GM12878 (cell line): ENCODE results near the gene PNMA6F. TPM values are rescaled to one million over a fixed set of nuclear protein-coding genes. Genes with fewer than 3 reads are reported as not detected.

Source experiments
- ATAC-seq: fragments of 200-7000 bp; cut with Tn5 transposase; 3 replicates; pipeline ENCODE4 v1.9.1; 2020; ENCODE audit warnings: mild to moderate bottlenecking, moderate library complexity
- BruUV-seq: library from RNA; stranded (reverse); fragments of 400-500 nt; replicated peaks from 2 replicates; lab custom pipeline; 2021; lab: Mats Ljungman, UMichigan
- CTCF ChIA-PET: fragments of 300-600 bp; sonication (Branson Sonifier 250); formaldehyde crosslinking; extraction: SDS; loops from one replicate; lab custom pipeline; 2021; ENCODE audit warnings: inconsistent platforms; lab: Yijun Ruan, JAX
- POLR2A ChIA-PET: fragments of 350-600 bp; formaldehyde crosslinking; extraction: SDS; loops from one replicate; lab custom pipeline; 2021; ENCODE audit warnings: inconsistent platforms; lab: Charles Lee
- RAD21 ChIA-PET: fragments of 300-600 bp; sonication (Branson Sonifier 250); formaldehyde crosslinking; loops from one replicate; lab custom pipeline; 2023; ENCODE audit warnings: antibody characterized with exemption; ENCODE audit not compliant: unreplicated experiment; lab: Charles Lee
- SMC1A ChIA-PET: fragments of 300-600 bp; sonication (Branson Sonifier 250); formaldehyde crosslinking; loops from one replicate; lab custom pipeline; 2023; ENCODE audit not compliant: unreplicated experiment, uncharacterized antibody; lab: Charles Lee
- DNase-seq: peaks from one replicate; pipeline ENCODE4 v3.0.0-alpha.2; 2011; ENCODE audit warnings: low read depth, low spot score
- FAIRE-seq: peaks from 3 replicates; lab custom pipeline; 2011; peaks lifted over from hg19 to GRCh38; lab: Jason Lieb, UNC
- H2AFZ ChIP-seq: 2 replicates; pipeline ENCODE4 v1.6.0; 2011; ENCODE audit warnings: low read depth, low read length, control low read depth; ENCODE audit not compliant: control insufficient read depth
- H3K27ac ChIP-seq: 2 replicates; pipeline ENCODE4 v1.5.1; 2011; ENCODE audit warnings: control low read depth; ENCODE audit not compliant: control insufficient read depth, insufficient read depth
- H3K27me3 ChIP-seq, 2 experiments: replicated peaks in 1 of 2; 2 replicates each; pipeline versions ENCODE4 v1.6.0 to v1.6.1; 2011; ENCODE audit warnings: low read length in 1 of 2; ENCODE audit not compliant: control insufficient read depth in 2 of 2, insufficient read depth in 2 of 2
- H3K36me3 ChIP-seq, 2 experiments: 2 replicates each; pipeline ENCODE4 v1.5.1; 2011; ENCODE audit warnings: low read length in 1 of 2; ENCODE audit not compliant: control insufficient read depth in 2 of 2, insufficient read depth in 2 of 2
- H3K4me1 ChIP-seq: 2 replicates; pipeline ENCODE4 v1.6.1; 2011; ENCODE audit warnings: mild to moderate bottlenecking, low read length, moderate library complexity, mixed read lengths; ENCODE audit not compliant: control insufficient read depth, insufficient read depth
- H3K4me2 ChIP-seq: 2 replicates; pipeline ENCODE4 v1.6.0; 2011; ENCODE audit warnings: control low read depth; ENCODE audit not compliant: control insufficient read depth, insufficient read depth
- H3K4me3 ChIP-seq: fragments of 200-600 bp; sonication (generic); 2 replicates; pipeline ENCODE4 v1.5.1; 2016
- H3K79me2 ChIP-seq: 2 replicates; pipeline ENCODE4 v1.6.0; 2011; ENCODE audit warnings: low read length; ENCODE audit not compliant: control insufficient read depth, insufficient read depth
- H3K9ac ChIP-seq: 2 replicates; pipeline ENCODE4 v1.8.0; 2011; ENCODE audit warnings: low read length, control low read depth, mixed read lengths; ENCODE audit not compliant: control insufficient read depth, insufficient read depth
- H3K9me3 ChIP-seq: replicated peaks from 3 replicates; pipeline ENCODE4 v1.5.1; 2011; ENCODE audit warnings: mild to moderate bottlenecking, low read length; ENCODE audit not compliant: control insufficient read depth, insufficient read depth
- H4K20me1 ChIP-seq: 2 replicates; pipeline ENCODE4 v1.6.0; 2011; ENCODE audit not compliant: control insufficient read depth, insufficient read depth
- ASH2L ChIP-seq: fragments of 300-600, 200-600 bp; sonication (generic); IDR thresholded peaks from 2 replicates; pipeline ENCODE4 v1.6.1; 2017; ENCODE audit warnings: low read depth, mild to moderate bottlenecking, borderline replicate concordance
- CBX5 ChIP-seq: sonication (generic); IDR thresholded peaks from 2 replicates; pipeline ENCODE4 v1.6.1; 2016; ENCODE audit warnings: low read depth, moderate library complexity, mild to moderate bottlenecking, inconsistent platforms
- DPF2 ChIP-seq: fragments of 450-650 bp; IDR thresholded peaks from 2 replicates; pipeline ENCODE4 v1.6.1; 2017; ENCODE audit warnings: mild to moderate bottlenecking
- HDGF ChIP-seq: fragments of 450-650 bp; IDR thresholded peaks from 2 replicates; pipeline ENCODE4 v1.6.1; 2016; ENCODE audit warnings: antibody characterized with exemption
- MTA2 ChIP-seq: fragments of 450-650 bp; IDR thresholded peaks from 2 replicates; pipeline ENCODE4 v1.6.1; 2016; ENCODE audit warnings: low read depth, mild to moderate bottlenecking, moderate library complexity
- MXI1 ChIP-seq: fragments of 150-350 bp; IDR thresholded peaks from 2 replicates; pipeline ENCODE4 v1.6.1; 2011; ENCODE audit warnings: low read depth, mild to moderate bottlenecking, inconsistent platforms, low read length, improper control_type of control experiment
- PAX5 ChIP-seq: IDR thresholded peaks from 2 replicates; pipeline ENCODE4 v1.6.1; 2011; ENCODE audit warnings: low read depth, low read length, borderline replicate concordance
- RAD51 ChIP-seq: fragments of 450-650 bp; IDR thresholded peaks from 2 replicates; pipeline ENCODE4 v1.6.1; 2016; ENCODE audit warnings: moderate library complexity, mild to moderate bottlenecking, inconsistent platforms
- SREBF1 ChIP-seq: IDR thresholded peaks from 2 replicates; pipeline ENCODE4 v1.6.1; 2012; ENCODE audit warnings: mild to moderate bottlenecking, low read length
- ZBED1 ChIP-seq: IDR thresholded peaks from 2 replicates; pipeline ENCODE4 v1.6.1; 2016; ENCODE audit warnings: borderline replicate concordance
- ZNF384 ChIP-seq: IDR thresholded peaks from 2 replicates; pipeline ENCODE4 v1.6.1; 2012; ENCODE audit warnings: low read depth, mild to moderate bottlenecking, low read length, improper control_type of control experiment, borderline replicate concordance
- ZSCAN29 ChIP-seq: fragments of 450-650 bp; IDR thresholded peaks from 2 replicates; pipeline ENCODE4 v1.6.1; 2017; ENCODE audit warnings: mild to moderate bottlenecking, moderate library complexity
- WGBS: methylation state at CpG from one replicate; pipeline ENCODE4 v1.1.6; 2016; ENCODE audit warnings: low lambda C conversion rate; ENCODE audit not compliant: insufficient replicate concordance, insufficient coverage; ENCODE audit errors: missing lambda C conversion rate; 5-methylcytosine and 5-hydroxymethylcytosine counted together
- in situ Hi-C: fragments of 300-500 bp; cut with MboI; formaldehyde crosslinking; loops from 9 replicates; pipeline ENCODE4 v1.14.3; 2018; ENCODE audit warnings: mixed read lengths
- intact Hi-C: fragments of 100-400 bp; cut with micrococcal nuclease; formaldehyde crosslinking; loops from one replicate; pipeline ENCODE4 v1.14.2; 2022; ENCODE audit not compliant: unreplicated experiment
- polyA plus RNA-seq, 11 experiments: library from polyadenylated mRNA; depleted of rRNA in 4 of 11; unstranded in 6 of 11; stranded (reverse) in 5 of 11; fragments of >200 nt; fragmentation: Nextera tagmentation in 4 of 11; fragmentation: Illumina TruSeq in 1 of 11; extraction: Ambion mirVana in 4 of 11; extraction: Trizol in 1 of 11; gene quantifications; 1 replicate in 1 of 11; 2 replicates in 10 of 11; pipeline versions ENCODE4 v1.2.1 to v1.2.3, GENCODE V29; 2011 to 2016; ENCODE audit warnings: inconsistent platforms in 2 of 11, missing spikeins in 2 of 11, low read depth in 1 of 11
- total RNA-seq, 4 experiments: library from RNA; depleted of rRNA in 3 of 4; stranded (reverse); fragments of >200 nt in 3 of 4; fragmentation: Illumina TruSeq in 1 of 4; extraction: Trizol in 1 of 4; gene quantifications; 2 replicates each; pipeline versions ENCODE4 v1.2.1 to v1.2.3, GENCODE V29; 2013 to 2021
- TF ChIP-seq, protein P1 (sequence below): fragments of 450-650 bp; IDR thresholded peaks from 2 replicates; pipeline ENCODE4 v1.6.1; 2017; ENCODE audit warnings: mild to moderate bottlenecking, low read depth, inconsistent platforms; ENCODE audit not compliant: poor library complexity, severe bottlenecking
- TF ChIP-seq, protein P2 (sequence below): fragments of 450-650 bp; IDR thresholded peaks from 2 replicates; pipeline ENCODE4 v1.6.1; 2016; ENCODE audit warnings: mild to moderate bottlenecking, moderate library complexity, borderline replicate concordance
- TF ChIP-seq, protein P3 (sequence below): fragments of 150-350 bp; IDR thresholded peaks from 2 replicates; pipeline ENCODE4 v1.6.1; 2014; ENCODE audit warnings: mild to moderate bottlenecking, low read depth, low read length
- TF ChIP-seq, protein P4 (sequence below): fragments of 450-650 bp; IDR thresholded peaks from 2 replicates; pipeline ENCODE4 v1.6.1; 2017; ENCODE audit warnings: borderline replicate concordance

The PNMA6F gene
- total and polyA plus RNA-seq, 10 of the 15 experiments (the other 5 are each of a cell fraction or from before 2014, with no cell fraction given) = not detected

DNA sequence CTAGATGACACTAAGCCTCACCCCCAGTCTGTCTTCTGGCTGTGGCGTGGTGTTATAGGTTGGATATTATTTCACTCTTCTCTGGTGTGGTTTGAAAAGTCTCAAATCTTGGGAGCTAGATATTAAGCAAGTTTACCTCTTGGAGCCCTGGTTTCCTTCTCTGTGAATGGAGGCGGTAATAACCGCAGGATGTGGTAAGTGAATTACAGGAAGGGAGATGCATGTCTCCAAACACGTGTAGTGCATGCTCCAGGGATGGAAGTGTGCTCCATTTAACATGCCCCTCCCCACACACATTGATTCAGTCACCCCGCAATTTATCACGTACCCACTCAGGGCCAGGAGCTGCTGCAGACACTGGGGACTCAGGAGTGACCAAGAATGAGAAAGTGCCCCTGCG, 17.3 kb upstream of the PNMA6F start:
- H3K4me1 ChIP-seq = peaks cover 6% of the 10 kb centered on the region; the same call in 1 of the 2 replicates
- no peak overlapping the region for H2AFZ ChIP-seq
- in situ Hi-C loops (no loop called here), intact Hi-C loops (no loop called here)
- 58% methylated on average over 7 of the region's 7 CpGs for WGBS
- no peaks in the 10 kb centered on the region for H4K20me1 ChIP-seq
- RAD21 ChIA-PET = no interaction called here
- FAIRE-seq = no peak
- H3K36me3 ChIP-seq = no peaks in the 10 kb centered on the region
- CTCF ChIA-PET = interaction anchor here (1.0 kb wide), 1 partner anchor 94 kb away, joined by 3 read pairs; no protein-coding TSS in a partner anchor
- H3K79me2 ChIP-seq = peaks cover 39% of the 10 kb centered on the region
- H3K4me2 ChIP-seq = no peak overlapping the region
- H3K27me3 ChIP-seq = no peaks in the 10 kb centered on the region
- no peaks in the 10 kb centered on the region; the same call in 2 of the 3 replicates for H3K9me3 ChIP-seq
- no peak overlapping the region for H3K27ac ChIP-seq
- no peak for ATAC-seq
- SMC1A ChIA-PET = no interaction called here
- no peak overlapping the region for H3K4me3 ChIP-seq
- DNase-seq = no peak
- BruUV-seq = no TSS peak
- no peak overlapping the region for H3K9ac ChIP-seq
- POLR2A ChIA-PET = no interaction called here
- TF ChIP-seq, protein P1, sequence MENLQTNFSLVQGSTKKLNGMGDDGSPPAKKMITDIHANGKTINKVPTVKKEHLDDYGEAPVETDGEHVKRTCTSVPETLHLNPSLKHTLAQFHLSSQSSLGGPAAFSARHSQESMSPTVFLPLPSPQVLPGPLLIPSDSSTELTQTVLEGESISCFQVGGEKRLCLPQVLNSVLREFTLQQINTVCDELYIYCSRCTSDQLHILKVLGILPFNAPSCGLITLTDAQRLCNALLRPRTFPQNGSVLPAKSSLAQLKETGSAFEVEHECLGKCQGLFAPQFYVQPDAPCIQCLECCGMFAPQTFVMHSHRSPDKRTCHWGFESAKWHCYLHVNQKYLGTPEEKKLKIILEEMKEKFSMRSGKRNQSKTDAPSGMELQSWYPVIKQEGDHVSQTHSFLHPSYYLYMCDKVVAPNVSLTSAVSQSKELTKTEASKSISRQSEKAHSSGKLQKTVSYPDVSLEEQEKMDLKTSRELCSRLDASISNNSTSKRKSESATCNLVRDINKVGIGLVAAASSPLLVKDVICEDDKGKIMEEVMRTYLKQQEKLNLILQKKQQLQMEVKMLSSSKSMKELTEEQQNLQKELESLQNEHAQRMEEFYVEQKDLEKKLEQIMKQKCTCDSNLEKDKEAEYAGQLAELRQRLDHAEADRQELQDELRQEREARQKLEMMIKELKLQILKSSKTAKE = no peak
- TF ChIP-seq ASH2L = no peak
- no peak for TF ChIP-seq ZBED1
- no peak for TF ChIP-seq DPF2
- no peak for TF ChIP-seq ZNF384
- TF ChIP-seq PAX5 = no peak
- TF ChIP-seq, protein P2, sequence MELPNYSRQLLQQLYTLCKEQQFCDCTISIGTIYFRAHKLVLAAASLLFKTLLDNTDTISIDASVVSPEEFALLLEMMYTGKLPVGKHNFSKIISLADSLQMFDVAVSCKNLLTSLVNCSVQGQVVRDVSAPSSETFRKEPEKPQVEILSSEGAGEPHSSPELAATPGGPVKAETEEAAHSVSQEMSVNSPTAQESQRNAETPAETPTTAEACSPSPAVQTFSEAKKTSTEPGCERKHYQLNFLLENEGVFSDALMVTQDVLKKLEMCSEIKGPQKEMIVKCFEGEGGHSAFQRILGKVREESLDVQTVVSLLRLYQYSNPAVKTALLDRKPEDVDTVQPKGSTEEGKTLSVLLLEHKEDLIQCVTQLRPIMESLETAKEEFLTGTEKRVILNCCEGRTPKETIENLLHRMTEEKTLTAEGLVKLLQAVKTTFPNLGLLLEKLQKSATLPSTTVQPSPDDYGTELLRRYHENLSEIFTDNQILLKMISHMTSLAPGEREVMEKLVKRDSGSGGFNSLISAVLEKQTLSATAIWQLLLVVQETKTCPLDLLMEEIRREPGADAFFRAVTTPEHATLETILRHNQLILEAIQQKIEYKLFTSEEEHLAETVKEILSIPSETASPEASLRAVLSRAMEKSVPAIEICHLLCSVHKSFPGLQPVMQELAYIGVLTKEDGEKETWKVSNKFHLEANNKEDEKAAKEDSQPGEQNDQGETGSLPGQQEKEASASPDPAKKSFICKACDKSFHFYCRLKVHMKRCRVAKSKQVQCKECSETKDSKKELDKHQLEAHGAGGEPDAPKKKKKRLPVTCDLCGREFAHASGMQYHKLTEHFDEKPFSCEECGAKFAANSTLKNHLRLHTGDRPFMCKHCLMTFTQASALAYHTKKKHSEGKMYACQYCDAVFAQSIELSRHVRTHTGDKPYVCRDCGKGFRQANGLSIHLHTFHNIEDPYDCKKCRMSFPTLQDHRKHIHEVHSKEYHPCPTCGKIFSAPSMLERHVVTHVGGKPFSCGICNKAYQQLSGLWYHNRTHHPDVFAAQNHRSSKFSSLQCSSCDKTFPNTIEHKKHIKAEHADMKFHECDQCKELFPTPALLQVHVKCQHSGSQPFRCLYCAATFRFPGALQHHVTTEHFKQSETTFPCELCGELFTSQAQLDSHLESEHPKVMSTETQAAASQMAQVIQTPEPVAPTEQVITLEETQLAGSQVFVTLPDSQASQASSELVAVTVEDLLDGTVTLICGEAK = no peak
- no peak for TF ChIP-seq CBX5
- no peak for TF ChIP-seq SREBF1
- TF ChIP-seq MXI1 = no peak
- TF ChIP-seq, protein P3, sequence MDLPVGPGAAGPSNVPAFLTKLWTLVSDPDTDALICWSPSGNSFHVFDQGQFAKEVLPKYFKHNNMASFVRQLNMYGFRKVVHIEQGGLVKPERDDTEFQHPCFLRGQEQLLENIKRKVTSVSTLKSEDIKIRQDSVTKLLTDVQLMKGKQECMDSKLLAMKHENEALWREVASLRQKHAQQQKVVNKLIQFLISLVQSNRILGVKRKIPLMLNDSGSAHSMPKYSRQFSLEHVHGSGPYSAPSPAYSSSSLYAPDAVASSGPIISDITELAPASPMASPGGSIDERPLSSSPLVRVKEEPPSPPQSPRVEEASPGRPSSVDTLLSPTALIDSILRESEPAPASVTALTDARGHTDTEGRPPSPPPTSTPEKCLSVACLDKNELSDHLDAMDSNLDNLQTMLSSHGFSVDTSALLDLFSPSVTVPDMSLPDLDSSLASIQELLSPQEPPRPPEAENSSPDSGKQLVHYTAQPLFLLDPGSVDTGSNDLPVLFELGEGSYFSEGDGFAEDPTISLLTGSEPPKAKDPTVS = no peak
- TF ChIP-seq HDGF = no peak
- TF ChIP-seq RAD51 = no peak
- TF ChIP-seq ZSCAN29 = no peak
- no peak for TF ChIP-seq MTA2
- TF ChIP-seq, protein P4, sequence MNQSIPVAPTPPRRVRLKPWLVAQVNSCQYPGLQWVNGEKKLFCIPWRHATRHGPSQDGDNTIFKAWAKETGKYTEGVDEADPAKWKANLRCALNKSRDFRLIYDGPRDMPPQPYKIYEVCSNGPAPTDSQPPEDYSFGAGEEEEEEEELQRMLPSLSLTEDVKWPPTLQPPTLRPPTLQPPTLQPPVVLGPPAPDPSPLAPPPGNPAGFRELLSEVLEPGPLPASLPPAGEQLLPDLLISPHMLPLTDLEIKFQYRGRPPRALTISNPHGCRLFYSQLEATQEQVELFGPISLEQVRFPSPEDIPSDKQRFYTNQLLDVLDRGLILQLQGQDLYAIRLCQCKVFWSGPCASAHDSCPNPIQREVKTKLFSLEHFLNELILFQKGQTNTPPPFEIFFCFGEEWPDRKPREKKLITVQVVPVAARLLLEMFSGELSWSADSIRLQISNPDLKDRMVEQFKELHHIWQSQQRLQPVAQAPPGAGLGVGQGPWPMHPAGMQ = no peak
